Ramos (cell line): ENCODE data around the gene ATL2.
"Not testable (repeated sequence)": the region's sequence is repeated elsewhere in the genome, so short reads cannot be mapped to it uniquely, and the experiment has no call there.

Experiments
- in situ Hi-C: fragments of 300-500 bp; cut with MboI; formaldehyde crosslinking; loops from one replicate; pipeline ENCODE4 v1.14.3; 2022; ENCODE audit warnings: low sequenced_read_pairs; ENCODE audit not compliant: unreplicated experiment

Gene ATL2

DNA sequence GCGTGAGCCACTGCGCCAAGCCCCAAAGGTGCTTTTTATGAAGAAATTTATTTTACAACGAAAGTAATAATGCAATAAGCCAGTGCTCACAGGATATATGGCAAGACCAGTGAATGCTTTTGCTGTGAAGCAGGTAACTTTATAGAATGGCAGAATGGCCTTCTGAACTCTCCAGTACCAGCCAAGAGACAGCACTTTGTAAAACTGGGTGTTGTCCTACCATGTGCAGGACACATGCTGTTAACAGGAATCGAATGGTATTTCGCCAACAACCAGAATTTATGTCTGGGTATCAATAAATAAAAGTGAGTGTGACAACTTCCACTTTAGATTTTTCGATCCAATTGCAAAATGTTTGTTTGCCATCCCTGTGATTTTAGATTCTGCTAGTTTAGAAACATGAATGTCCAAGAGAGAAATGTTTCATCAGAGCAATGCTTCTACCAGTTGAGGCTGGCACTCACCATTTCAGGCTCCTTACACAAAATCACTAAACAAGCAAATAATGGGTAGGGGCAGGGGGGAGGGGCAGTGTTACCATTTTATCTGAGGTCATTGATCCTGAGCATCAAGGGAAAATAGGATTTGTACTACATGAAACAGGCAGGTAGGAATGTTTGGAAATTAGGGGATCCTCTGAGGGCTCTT lies 95.9 kb downstream of the ATL2 start:
- in situ Hi-C loops = no loop called here

GRCh38 chr2:38279201-38279600 lies 97.9 kb downstream of the ATL2 start:
- in situ Hi-C loops = no loop called here

DNA sequence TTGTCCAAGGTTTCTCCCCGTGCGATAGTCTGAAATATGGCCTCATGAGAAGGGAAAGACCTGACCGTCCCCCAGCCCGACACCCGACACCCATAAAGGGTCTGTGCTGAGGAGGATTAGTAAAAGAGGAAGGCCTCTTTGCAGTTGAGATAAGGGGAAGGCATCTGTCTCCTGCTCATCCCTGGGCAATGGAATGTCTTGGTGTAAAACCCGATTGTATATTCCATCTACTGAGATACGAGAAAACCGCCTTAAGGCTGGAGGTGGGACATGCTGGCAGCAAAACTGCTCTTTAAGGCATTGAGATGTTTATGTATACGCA lies 99.0 kb downstream of the ATL2 start:
- in situ Hi-C loops = not testable (repeated sequence)

GRCh38 chr2:38277245-38278116 lies 99.6 kb downstream of the ATL2 start:
- in situ Hi-C loops = no loop called here

DNA sequence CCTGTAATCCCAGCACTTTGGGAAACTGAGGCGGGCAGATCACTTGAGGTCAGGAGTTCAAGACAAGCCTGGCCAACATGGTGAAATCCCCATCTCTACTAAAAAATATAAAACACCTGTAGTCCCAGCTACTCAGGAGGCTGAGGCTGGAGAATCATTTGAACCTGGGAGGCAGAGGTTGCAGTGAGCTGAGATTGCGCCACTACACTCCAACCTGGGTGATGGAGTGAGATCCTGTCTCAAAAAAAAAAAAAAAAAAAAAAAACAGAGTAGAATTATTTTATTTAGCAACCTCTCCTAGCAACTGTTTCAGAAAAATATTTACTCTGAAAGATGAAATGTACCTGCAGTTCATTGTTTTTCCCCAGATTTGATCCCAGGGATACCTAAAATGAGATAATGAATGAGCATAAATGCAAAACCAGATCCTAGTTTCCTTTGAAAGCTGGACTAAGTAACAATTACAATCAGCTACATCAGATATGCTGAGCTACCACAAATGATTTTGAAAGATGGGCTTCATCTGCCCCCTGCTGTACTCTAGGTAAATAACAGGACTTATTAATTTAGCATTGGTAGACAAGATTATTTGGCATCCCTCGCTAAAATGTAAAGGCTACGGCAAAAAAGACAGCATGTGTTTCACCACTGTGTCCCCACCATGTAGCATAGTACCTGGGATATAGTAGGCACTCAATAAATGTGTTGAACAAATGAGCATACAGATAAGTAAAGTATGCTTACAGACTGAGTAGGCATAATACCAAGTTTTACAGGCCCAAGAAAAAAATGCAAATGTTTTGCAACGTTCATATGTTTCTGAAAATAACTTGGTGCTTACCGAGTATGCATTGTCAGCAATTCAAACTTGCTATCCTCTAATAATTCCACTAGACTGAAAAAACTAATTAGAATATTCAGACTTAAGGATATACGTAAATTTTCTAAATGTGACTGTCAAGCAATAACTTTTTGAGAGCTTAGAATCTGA lies 102.5 kb downstream of the ATL2 start:
- in situ Hi-C loops = no loop called here

GRCh38 chr2:38271697-38272096 lies 105.4 kb downstream of the ATL2 start:
- in situ Hi-C loops = no loop called here

DNA sequence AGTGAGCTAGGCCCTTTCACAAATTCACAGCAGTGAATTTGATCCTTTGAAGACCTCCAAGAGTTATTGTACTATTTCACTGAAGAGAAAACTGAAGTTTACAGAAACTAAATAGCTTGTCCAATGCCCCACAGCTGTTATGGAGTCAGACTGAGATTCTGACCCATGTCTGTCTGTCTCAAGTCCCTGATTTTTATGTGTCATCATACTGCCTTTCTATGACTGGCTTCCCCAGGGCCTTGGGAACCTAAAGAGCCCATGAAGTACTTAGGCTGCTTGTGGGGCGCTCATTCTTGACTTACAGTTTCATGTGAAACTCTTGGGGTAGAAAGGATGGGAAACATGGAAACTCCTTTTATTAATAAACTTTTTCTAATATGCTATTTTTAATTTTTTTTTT lies 107.7 kb downstream of the ATL2 start:
- in situ Hi-C loops = no loop called here

GRCh38 chr2:38268691-38269327 lies 108.3 kb downstream of the ATL2 start:
- in situ Hi-C loops = no loop called here

DNA sequence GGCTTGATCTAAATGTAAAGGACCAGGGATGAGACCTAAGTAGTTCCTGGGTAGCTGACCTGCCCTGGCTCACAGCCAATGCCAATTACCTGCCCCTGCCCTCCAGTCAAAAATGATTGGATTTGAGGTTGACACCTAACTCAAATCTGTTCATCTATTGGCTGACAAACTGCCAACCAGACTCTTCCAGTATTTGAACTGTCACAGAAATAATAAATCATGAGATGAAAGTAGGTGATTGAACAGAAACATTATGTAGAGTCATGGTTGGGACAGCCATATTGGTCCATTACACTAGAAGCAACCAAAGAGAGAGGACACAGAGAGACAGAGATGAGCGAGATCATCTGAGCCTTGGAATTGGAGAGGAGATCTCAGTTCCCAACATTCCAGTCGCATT lies 109.1 kb downstream of the ATL2 start:
- in situ Hi-C loops = no loop called here

DNA sequence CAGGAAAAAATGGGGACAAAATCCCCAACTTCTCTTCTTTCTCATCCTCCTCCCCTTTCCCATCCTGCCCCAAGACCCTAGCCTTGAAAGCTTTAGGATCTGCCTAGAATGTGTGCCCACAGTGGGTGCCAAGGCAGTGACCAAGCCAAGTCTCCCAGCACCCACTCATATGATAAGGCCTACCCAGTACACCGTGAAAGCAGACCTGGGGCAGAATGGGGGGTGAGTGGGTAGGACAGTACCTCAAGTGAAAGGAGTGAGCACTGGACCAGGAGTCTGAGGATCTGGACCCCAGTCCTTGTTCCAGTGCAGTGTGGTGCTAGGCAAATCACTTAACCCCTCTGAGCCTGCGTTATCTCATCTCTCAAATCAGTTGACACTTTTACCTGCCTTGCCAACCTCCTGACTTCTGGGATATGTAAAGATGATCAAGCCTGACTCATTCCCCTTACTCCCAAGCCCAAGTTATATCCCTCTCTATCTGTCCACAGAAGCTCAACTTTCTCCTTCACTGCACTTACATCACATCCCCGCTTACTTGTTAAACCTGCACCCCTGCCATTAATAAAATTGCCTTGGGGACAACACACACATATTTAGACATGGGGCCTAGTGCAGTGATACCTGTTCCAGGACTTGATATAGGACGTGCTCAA lies 109.7 kb downstream of the ATL2 start:
- in situ Hi-C loops = no loop called here

GRCh38 chr2:38266382-38267061 lies 110.6 kb downstream of the ATL2 start:
- in situ Hi-C loops = no loop called here

DNA sequence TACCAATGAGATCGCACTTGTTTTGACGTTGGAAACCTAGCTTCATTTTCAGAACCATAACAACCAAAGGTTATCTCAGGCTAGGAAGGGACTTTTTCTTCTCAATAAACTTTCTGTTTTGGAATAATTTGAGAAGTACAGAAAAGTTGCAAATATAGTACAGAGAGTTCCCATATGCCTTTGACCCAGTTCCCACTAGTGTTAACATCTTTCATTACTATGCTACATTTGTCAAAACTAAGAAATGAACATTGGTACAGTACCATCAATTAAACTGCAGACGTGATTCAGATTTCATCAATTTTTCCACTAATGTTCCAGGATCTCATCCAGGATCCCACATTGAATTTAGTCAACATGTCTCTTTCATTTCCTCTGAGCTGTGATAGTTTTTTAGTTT lies 111.6 kb downstream of the ATL2 start:
- in situ Hi-C loops = no loop called here

- in situ Hi-C loops = no loop called here
Measured at GRCh38 chr2:38264396-38265221, 112.5 kb downstream of the ATL2 start.

DNA sequence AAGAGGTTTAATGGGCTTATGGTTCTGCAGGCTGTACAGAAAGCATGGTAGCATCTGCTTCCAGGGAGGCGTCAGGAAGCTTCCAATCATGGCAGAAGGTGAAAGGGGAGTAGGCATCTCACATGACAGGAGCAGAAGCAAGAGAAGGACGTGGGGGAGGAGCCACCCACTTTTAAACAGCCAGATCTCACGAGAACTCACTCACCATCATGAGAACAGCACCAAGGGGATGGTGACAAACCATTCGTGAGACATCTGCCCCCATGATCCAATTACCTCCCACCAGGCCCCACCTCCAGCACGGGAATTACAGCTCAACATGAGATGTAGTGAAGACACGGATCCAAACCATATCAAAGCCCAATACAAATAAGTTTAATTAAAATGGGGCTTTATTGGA lies 113.8 kb downstream of the ATL2 start:
- in situ Hi-C loops = no loop called here

- in situ Hi-C loops = no loop called here
Measured at GRCh38 chr2:38262069-38262871, 114.8 kb downstream of the ATL2 start.

- in situ Hi-C loops = no loop called here
Measured at GRCh38 chr2:38261569-38262068, 115.5 kb downstream of the ATL2 start.

DNA sequence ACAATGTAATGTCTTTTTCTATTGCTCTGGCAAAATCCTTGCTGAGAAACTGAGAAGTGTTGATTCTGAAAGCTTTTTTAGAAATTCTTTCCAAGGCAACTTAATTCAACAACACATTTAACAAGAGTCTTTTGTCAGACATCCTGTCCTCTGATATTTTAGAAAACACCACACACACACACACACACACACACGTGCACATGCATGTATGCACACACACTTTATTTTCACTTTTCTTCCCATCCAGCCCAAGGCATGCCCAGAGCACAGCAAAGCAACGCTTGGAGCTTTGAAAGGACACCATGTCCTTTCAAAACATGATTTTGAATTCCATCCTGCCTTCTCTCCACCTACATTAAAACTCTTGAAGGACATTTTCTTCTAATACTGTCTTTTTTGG lies 116.1 kb downstream of the ATL2 start:
- in situ Hi-C loops = no loop called here
